ENCODE results near the gene CD3D.

CD3D gene

DNA sequence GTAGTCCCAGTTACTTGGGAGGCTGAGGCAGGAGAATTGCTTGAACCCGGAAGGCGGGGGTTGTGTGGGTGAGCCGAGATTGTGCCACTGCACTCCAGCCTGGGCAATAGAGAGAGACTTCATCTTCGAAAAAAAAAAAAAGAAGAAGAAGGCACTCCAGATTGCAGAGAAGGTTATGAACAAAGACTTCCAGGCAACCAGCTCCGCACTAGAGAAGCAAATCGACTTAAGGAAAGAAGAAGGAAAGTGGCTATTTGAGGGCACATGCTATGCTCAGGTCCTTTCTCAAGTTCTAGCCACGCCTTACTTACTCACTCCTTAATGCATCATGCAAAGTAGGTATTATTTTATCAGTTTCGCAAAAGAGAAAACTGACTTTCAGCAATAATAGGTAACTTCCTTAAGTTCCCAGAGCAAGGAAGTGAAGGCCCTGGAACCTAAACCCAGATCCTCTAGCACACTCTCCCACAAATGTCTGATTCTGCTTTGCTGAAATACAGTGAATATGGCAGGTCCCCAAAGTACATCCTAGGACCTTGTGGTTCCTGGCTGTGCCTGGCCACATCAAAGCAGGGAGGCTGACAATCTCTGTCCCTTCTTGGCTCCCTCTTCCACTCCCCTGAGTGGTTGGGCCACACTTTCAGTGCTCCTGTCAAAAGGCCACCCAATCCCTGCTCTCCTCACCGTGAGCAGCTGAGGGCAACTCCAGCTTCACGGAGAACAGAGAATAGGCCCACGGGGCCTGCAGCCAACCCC, 23.7 kb downstream of the CD3D start:
- no peak overlapping the region for H3K4me3 ChIP-seq (ENCODE audit: low read depth, low read length)
- no peak for DNase-seq (ENCODE audit: low read depth)
- TF ChIP-seq, protein P1, sequence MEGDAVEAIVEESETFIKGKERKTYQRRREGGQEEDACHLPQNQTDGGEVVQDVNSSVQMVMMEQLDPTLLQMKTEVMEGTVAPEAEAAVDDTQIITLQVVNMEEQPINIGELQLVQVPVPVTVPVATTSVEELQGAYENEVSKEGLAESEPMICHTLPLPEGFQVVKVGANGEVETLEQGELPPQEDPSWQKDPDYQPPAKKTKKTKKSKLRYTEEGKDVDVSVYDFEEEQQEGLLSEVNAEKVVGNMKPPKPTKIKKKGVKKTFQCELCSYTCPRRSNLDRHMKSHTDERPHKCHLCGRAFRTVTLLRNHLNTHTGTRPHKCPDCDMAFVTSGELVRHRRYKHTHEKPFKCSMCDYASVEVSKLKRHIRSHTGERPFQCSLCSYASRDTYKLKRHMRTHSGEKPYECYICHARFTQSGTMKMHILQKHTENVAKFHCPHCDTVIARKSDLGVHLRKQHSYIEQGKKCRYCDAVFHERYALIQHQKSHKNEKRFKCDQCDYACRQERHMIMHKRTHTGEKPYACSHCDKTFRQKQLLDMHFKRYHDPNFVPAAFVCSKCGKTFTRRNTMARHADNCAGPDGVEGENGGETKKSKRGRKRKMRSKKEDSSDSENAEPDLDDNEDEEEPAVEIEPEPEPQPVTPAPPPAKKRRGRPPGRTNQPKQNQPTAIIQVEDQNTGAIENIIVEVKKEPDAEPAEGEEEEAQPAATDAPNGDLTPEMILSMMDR (IDR thresholded peaks at IDR 0.05; ENCODE audit: low read depth, low read length, missing control alignments): no peak
- in situ Hi-C loops (cut with HindIII; ENCODE audit: low sequenced_read_pairs): no loop called here

DNA sequence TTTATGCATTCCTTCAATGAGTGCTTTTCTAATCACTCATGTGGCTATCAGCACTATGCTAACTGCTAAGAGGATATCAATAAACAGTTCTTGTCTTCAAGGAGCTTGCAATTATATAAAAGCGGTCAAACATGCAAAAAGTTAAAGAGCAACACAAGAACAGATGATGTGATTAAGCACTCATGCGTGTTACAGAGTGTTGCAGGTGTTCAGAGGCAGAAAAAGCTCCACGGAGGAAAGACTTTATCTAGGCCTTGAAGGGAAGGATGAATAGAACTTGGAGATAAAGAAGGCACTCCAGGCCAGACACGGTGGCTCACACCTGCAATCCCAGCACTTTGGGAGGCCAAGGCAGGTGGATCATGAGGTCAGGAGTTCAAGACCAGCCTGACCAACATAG, 24.4 kb downstream of the CD3D start:
- in situ Hi-C loops (cut with HindIII; ENCODE audit: low sequenced_read_pairs): no loop called here
- TF ChIP-seq, protein P1 (IDR thresholded peaks at IDR 0.05; ENCODE audit: low read depth, low read length, missing control alignments): no peak
- DNase-seq (ENCODE audit: low read depth): no peak
- no peak overlapping the region for H3K4me3 ChIP-seq (ENCODE audit: low read depth, low read length)

DNA sequence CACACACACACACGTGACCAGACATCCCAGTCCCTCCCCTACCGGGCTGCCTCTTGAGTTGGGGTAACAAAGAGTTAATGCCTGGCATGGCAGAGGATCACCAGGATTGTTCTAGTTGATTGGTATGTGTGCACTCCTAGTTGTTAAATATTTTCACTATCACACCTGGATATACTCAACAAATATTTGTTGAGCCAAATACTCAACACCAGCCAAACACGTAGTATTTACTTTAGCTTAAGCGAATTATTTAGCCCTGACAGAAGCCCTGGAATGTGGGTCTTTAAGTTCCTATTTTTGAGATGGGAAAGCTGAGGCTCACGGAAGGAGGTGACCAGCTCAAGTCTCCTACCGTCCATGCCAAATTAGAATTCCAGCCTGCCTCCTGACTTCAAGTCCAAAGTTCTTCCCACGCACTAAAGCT, 27.5 kb downstream of the CD3D start:
- no peak overlapping the region for H3K4me3 ChIP-seq (ENCODE audit: low read depth, low read length)
- DNase-seq (ENCODE audit: low read depth): no peak
- in situ Hi-C loops (cut with HindIII; ENCODE audit: low sequenced_read_pairs): no loop called here
- TF ChIP-seq, protein P1 (IDR thresholded peaks at IDR 0.05; ENCODE audit: low read depth, low read length, missing control alignments): no peak

DNA sequence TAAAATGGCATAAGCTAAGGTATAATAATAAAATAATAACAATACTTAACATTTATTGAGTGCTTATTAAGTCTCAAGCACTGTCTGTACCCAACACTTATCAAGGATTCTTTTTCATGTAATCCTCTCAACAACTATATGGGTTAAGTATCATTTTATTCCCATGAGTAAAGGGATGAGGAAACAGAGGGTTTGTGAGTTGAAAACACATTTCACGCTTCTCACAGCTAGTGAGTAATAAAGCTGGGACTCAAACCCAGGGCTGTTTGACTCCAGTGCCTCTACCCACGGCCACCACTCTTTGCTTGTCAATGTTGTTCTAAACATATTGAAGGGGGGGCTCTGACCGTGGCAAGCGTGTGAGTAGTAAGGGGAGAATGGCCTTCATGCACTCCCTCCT, 29.3 kb downstream of the CD3D start:
- TF ChIP-seq, protein P1 (IDR thresholded peaks at IDR 0.05; ENCODE audit: low read depth, low read length, missing control alignments): no peak
- in situ Hi-C loops (cut with HindIII; ENCODE audit: low sequenced_read_pairs): no loop called here
- H3K4me3 ChIP-seq (ENCODE audit: low read depth, low read length): no peak overlapping the region
- no peak for DNase-seq (ENCODE audit: low read depth)

DNA sequence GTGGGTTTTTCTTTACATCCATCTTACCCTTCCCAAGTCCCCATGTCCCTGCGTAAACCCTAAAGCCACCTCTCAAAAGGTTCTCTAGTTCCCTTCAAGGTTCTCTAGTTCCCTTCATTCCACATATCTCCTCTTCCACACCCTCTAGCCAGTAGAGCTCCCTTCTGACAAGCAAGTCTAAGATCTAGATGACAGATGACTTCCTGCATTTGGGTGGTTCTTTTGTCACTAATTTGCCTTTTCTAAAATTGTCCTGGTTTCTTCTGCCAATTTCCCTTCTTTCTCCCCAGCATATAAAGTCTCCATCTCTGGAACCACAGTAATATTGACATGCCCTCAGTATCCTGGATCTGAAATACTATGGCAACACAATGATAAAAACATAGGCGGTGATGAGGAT, 30.2 kb downstream of the CD3D start:
- H3K4me3 ChIP-seq (ENCODE audit: low read depth, low read length): no peak overlapping the region
- TF ChIP-seq, protein P1 (IDR thresholded peaks at IDR 0.05; ENCODE audit: low read depth, low read length, missing control alignments): no peak
- in situ Hi-C loops (cut with HindIII; ENCODE audit: low sequenced_read_pairs): no loop called here
- no peak for DNase-seq (ENCODE audit: low read depth)

DNA sequence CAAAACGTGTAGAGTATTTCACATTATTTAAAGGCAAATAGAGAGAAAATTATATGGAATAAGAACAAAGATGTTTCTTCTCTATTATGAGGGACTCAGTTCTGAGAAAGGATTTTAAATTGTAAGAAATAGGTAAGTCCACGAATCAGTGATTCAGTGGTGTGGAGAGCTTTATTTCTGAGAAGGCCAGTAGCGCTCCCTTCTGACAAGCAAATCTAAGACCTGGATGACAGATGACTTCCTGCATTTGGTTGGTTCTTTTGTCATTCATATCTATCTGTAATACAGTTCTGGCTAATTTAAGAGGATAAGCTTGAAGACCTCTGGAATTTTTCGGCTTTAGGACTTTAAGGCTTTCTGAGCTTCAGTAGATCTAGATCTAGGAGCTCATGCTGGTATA, 31.0 kb downstream of the CD3D start:
- TF ChIP-seq, protein P1 (IDR thresholded peaks at IDR 0.05; ENCODE audit: low read depth, low read length, missing control alignments): no peak
- in situ Hi-C loops (cut with HindIII; ENCODE audit: low sequenced_read_pairs): no loop called here
- H3K4me3 ChIP-seq (ENCODE audit: low read depth, low read length): no peak overlapping the region
- DNase-seq (ENCODE audit: low read depth): no peak

Data from astrocyte of the cerebellum (primary cell).